22Rv1 (cell line): ENCODE measurements around the gene ATP5IF1.

Experiments
- H3K27ac ChIP-seq: fragments of 450-650 bp; 2 replicates; pipeline ENCODE4 v1.5.1; 2017
- CTCF ChIP-seq: fragments of 450-650 bp; IDR thresholded peaks from 2 replicates; pipeline ENCODE4 v1.5.1; 2017; ENCODE audit warnings: mild to moderate bottlenecking
- ZFX ChIP-seq: fragments of 450-650 bp; IDR thresholded peaks from 2 replicates; pipeline ENCODE4 v1.6.1; 2017; ENCODE audit warnings: antibody characterized with exemption, borderline replicate concordance

ATP5IF1 gene

GRCh38 chr1:28269529-28269928, 33.6 kb downstream of the ATP5IF1 start:
- TF ChIP-seq ZFX = no peak
- no peak for TF ChIP-seq CTCF
- H3K27ac ChIP-seq = no peak overlapping the region

GRCh38 chr1:28272215-28272852, 36.4 kb downstream of the ATP5IF1 start:
- TF ChIP-seq CTCF = no peak

GRCh38 chr1:28273216-28273860, 37.4 kb downstream of the ATP5IF1 start:
- H3K27ac ChIP-seq = no peak overlapping the region
- TF ChIP-seq ZFX = no peak
- no peak for TF ChIP-seq CTCF

More at GRCh38 chr1:28272215-28272852, 36.4 kb downstream of the ATP5IF1 start:
- H3K27ac ChIP-seq = no peak overlapping the region

- TF ChIP-seq CTCF (no peak), ZFX (no peak)
- H3K27ac ChIP-seq = no peak overlapping the region
Measured at GRCh38 chr1:28278763-28279162, 42.8 kb downstream of the ATP5IF1 start.

GRCh38 chr1:28279721-28280120, 43.8 kb downstream of the ATP5IF1 start:
- TF ChIP-seq CTCF (no peak), ZFX (no peak)
- no peak overlapping the region for H3K27ac ChIP-seq

- H3K27ac ChIP-seq = no peak overlapping the region
Measured at GRCh38 chr1:28280501-28280900, 44.6 kb downstream of the ATP5IF1 start.

More at GRCh38 chr1:28280501-28280900, 44.6 kb downstream of the ATP5IF1 start:
- no peak for TF ChIP-seq CTCF
- TF ChIP-seq ZFX = no peak
